ENCODE data around the gene RFX4. TPM values are rescaled to one million over a fixed set of nuclear protein-coding genes. Genes with fewer than 3 reads are reported as not detected.
A peak's percentile ranks its signal among the peaks of the same experiment; 100 is the strongest.

Gene RFX4
- total RNA-seq, 2 experiments from 2014 or later: not detected

- H3K36me3 Mint-ChIP-seq (ENCODE audit: low read depth): no peaks in the 10 kb centered on the region
Observed at GRCh38 chr12:106764220-106764619, 181.4 kb downstream of the RFX4 start.

GRCh38 chr12:106764738-106765137 is 181.9 kb downstream of the RFX4 start:
- DNase-seq (no peak), ATAC-seq (no peak)
- ChIA-PET CTCF (interaction anchor here (1.6 kb wide), 1 partner anchor 11 kb away, joined by 3 read pairs; no protein-coding TSS in a partner anchor), POLR2A (no interaction called here)
- Mint-ChIP-seq H3K9me3 (no peaks in the 10 kb centered on the region), H3K4me1 (ENCODE audit: low read depth) (peaks cover 43% of the 10 kb centered on the region), H3K4me3 (no peak overlapping the region), H3K27me3 (no peaks in the 10 kb centered on the region), H3K27ac (no peak overlapping the region), H3K36me3 (ENCODE audit: low read depth) (no peaks in the 10 kb centered on the region)
- no peak for TF ChIP-seq CTCF (IDR thresholded peaks at IDR 0.05)
- intact Hi-C loops (cut with micrococcal nuclease): no loop called here

More at GRCh38 chr12:106764220-106764619, 181.4 kb downstream of the RFX4 start:
- DNase-seq: no peak
- H3K4me1 Mint-ChIP-seq (ENCODE audit: low read depth): peaks cover 47% of the 10 kb centered on the region
- ATAC-seq: no peak
- intact Hi-C loops (cut with micrococcal nuclease): no loop called here
- ChIA-PET CTCF (interaction anchor here (0.8 to 1.6 kb wide), 2 partner anchors 8 to 11 kb away, joined by 3 read pairs; no protein-coding TSS in a partner anchor), POLR2A (interaction anchor here (0.7 to 0.9 kb wide), 2 partner anchors 8 to 16 kb away, joined by 3 read pairs; no protein-coding TSS in a partner anchor)
- TF ChIP-seq CTCF (IDR thresholded peaks at IDR 0.05): no peak
- H3K27ac Mint-ChIP-seq: no peak overlapping the region
- no peaks in the 10 kb centered on the region for H3K9me3 Mint-ChIP-seq
- H3K4me3 Mint-ChIP-seq: no peak overlapping the region
- no peaks in the 10 kb centered on the region for H3K27me3 Mint-ChIP-seq

- H3K36me3 Mint-ChIP-seq (ENCODE audit: low read depth): no peaks in the 10 kb centered on the region
- CTCF ChIA-PET: interaction anchor here (1.0 to 2.3 kb wide), 4 partner anchors 8 to 119 kb away, joined by 3 to 6 read pairs (median 4); no protein-coding TSS in a partner anchor
- H3K27me3 Mint-ChIP-seq: no peaks in the 10 kb centered on the region
- peak; percentile 39 for DNase-seq
- H3K9me3 Mint-ChIP-seq: no peaks in the 10 kb centered on the region
- intact Hi-C loops (cut with micrococcal nuclease): no loop called here
- peak; percentile 45 for ATAC-seq
- peak overlapping the region; percentile 43 for H3K4me3 Mint-ChIP-seq
- peaks cover 29% of the 10 kb centered on the region for H3K4me1 Mint-ChIP-seq (ENCODE audit: low read depth)
- H3K27ac Mint-ChIP-seq: peak overlapping the region; percentile 76
- POLR2A ChIA-PET: interaction anchor here (1.0 to 1.8 kb wide), 2 partner anchors 9 to 13 kb away, joined by 3 to 9 read pairs; no protein-coding TSS in a partner anchor
- TF ChIP-seq CTCF (IDR thresholded peaks at IDR 0.05): no peak
Observed at GRCh38 chr12:106766393-106766826, 183.6 kb downstream of the RFX4 start.

- Mint-ChIP-seq H3K4me3 (peak overlapping the region; percentile 43), H3K27me3 (no peaks in the 10 kb centered on the region), H3K9me3 (no peaks in the 10 kb centered on the region), H3K4me1 (ENCODE audit: low read depth) (peaks cover 29% of the 10 kb centered on the region), H3K36me3 (ENCODE audit: low read depth) (no peaks in the 10 kb centered on the region), H3K27ac (peak overlapping the region; percentile 76)
- intact Hi-C loops (cut with micrococcal nuclease): no loop called here
- ChIA-PET POLR2A (interaction anchor here (1.2 to 1.8 kb wide), 2 partner anchors 9 to 14 kb away, joined by 5 to 9 read pairs; no protein-coding TSS in a partner anchor), CTCF (interaction anchor here (1.0 to 2.3 kb wide), 3 partner anchors 9 to 118 kb away, joined by 3 to 6 read pairs (median 3); no protein-coding TSS in a partner anchor)
- no peak for TF ChIP-seq CTCF (IDR thresholded peaks at IDR 0.05)
- DNase-seq (no peak), ATAC-seq (peak; percentile 10)
Observed at GRCh38 chr12:106767206-106767605, 184.4 kb downstream of the RFX4 start.
